ENCODE measurements around the gene PLEKHA5.
"Not testable (repeated sequence)": the region's sequence is repeated elsewhere in the genome, so short reads cannot be mapped to it uniquely, and the experiment has no call there.

The PLEKHA5 gene

DNA sequence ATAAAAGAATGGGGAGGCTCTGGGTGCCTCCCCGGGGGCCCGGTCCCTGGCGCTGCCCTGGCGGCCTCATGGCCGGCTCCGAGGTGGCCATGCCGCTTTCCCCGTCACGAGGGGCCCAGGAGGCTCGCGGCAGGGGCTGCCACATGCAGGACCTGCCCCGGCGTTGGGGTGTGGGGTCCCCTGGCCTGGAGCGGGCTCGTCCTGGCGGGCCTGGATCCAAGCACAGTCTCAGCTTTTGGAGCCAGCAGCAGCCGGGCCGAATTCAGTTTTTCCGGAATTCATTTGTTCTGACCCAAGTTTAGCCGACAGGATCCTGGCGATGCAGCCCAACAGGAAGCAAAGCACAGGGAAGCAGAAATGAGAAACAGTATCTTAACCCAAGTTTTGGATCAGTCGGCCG, 283.3 kb downstream of the PLEKHA5 start:
- H4K20me1 ChIP-seq (ENCODE audit: insufficient read depth, low read length), result no peaks in the 10 kb centered on the region
- no peak for TF ChIP-seq CTCF (IDR thresholded peaks at IDR 0.05; ENCODE audit: low read length)
- TF ChIP-seq EZH2 (IDR thresholded peaks at IDR 0.05; ENCODE audit: borderline replicate concordance, low read length), result no peak
- H3K4me3 ChIP-seq (ENCODE audit: low read depth, low read length, poor library complexity, severe bottlenecking), result no peak overlapping the region
- H3K9me2 ChIP-seq (ENCODE audit: low read depth, low read length), result no peaks in the 10 kb centered on the region
- H2AFZ ChIP-seq (ENCODE audit: low read length), result no peak overlapping the region
- no peak overlapping the region for H3K9ac ChIP-seq (ENCODE audit: low read length)
- no peak overlapping the region for H3K4me2 ChIP-seq (ENCODE audit: low read length)
- H3K79me2 ChIP-seq (ENCODE audit: insufficient read depth, low read length), result no peaks in the 10 kb centered on the region
- H3K4me1 ChIP-seq (ENCODE audit: insufficient read depth, low read length, severe bottlenecking), result no peaks in the 10 kb centered on the region
- H3K9me3 ChIP-seq (ENCODE audit: low read length), result no peaks in the 10 kb centered on the region
- H3K27ac ChIP-seq (ENCODE audit: low read depth, low read length, poor library complexity, severe bottlenecking), result no peak overlapping the region
- H3F3A ChIP-seq (ENCODE audit: insufficient read depth, low read length), result no peaks in the 10 kb centered on the region
- no peaks in the 10 kb centered on the region for H3K36me3 ChIP-seq (ENCODE audit: insufficient read depth, low read length)
- no peaks in the 10 kb centered on the region for H3K27me3 ChIP-seq (ENCODE audit: insufficient read depth, low read length)

GRCh38 chr12:19413582-19413981, 284.0 kb downstream of the PLEKHA5 start:
- not testable (repeated sequence) for H3K36me3 ChIP-seq (ENCODE audit: insufficient read depth, low read length); H3K9me3 ChIP-seq (ENCODE audit: low read length); H3K4me1 ChIP-seq (ENCODE audit: insufficient read depth, low read length, severe bottlenecking); H3K4me2 ChIP-seq (ENCODE audit: low read length); H3K4me3 ChIP-seq (ENCODE audit: low read depth, low read length, poor library complexity, severe bottlenecking); H3K9ac ChIP-seq (ENCODE audit: low read length); H3K79me2 ChIP-seq (ENCODE audit: insufficient read depth, low read length); H3K27ac ChIP-seq (ENCODE audit: low read depth, low read length, poor library complexity, severe bottlenecking); H3K27me3 ChIP-seq (ENCODE audit: insufficient read depth, low read length); H3K9me2 ChIP-seq (ENCODE audit: low read depth, low read length); H3F3A ChIP-seq (ENCODE audit: insufficient read depth, low read length); H2AFZ ChIP-seq (ENCODE audit: low read length); H4K20me1 ChIP-seq (ENCODE audit: insufficient read depth, low read length)

- Histone ChIP-seq H4K20me1 (ENCODE audit: insufficient read depth, low read length) (no peaks in the 10 kb centered on the region), H3K27ac (ENCODE audit: low read depth, low read length, poor library complexity, severe bottlenecking) (no peak overlapping the region), H3K9me2 (ENCODE audit: low read depth, low read length) (no peaks in the 10 kb centered on the region), H3K4me1 (ENCODE audit: insufficient read depth, low read length, severe bottlenecking) (no peaks in the 10 kb centered on the region), H3K79me2 (ENCODE audit: insufficient read depth, low read length) (no peaks in the 10 kb centered on the region), H3K9ac (ENCODE audit: low read length) (no peak overlapping the region), H3F3A (ENCODE audit: insufficient read depth, low read length) (no peaks in the 10 kb centered on the region), H2AFZ (ENCODE audit: low read length) (no peak overlapping the region), H3K27me3 (ENCODE audit: insufficient read depth, low read length) (no peaks in the 10 kb centered on the region), H3K9me3 (ENCODE audit: low read length) (no peaks in the 10 kb centered on the region), H3K36me3 (ENCODE audit: insufficient read depth, low read length) (no peaks in the 10 kb centered on the region), H3K4me2 (ENCODE audit: low read length) (no peak overlapping the region), H3K4me3 (ENCODE audit: low read depth, low read length, poor library complexity, severe bottlenecking) (no peak overlapping the region)
- TF ChIP-seq EZH2 (IDR thresholded peaks at IDR 0.05; ENCODE audit: borderline replicate concordance, low read length), result no peak
- no peak for TF ChIP-seq CTCF (IDR thresholded peaks at IDR 0.05; ENCODE audit: low read length)
Measured at GRCh38 chr12:19415563-19415962, 286.0 kb downstream of the PLEKHA5 start.

GRCh38 chr12:19419086-19419485, 289.6 kb downstream of the PLEKHA5 start:
- Histone ChIP-seq H3K36me3 (ENCODE audit: insufficient read depth, low read length) (no peaks in the 10 kb centered on the region), H3K79me2 (ENCODE audit: insufficient read depth, low read length) (no peaks in the 10 kb centered on the region), H3K9me3 (ENCODE audit: low read length) (no peaks in the 10 kb centered on the region), H3K9me2 (ENCODE audit: low read depth, low read length) (no peaks in the 10 kb centered on the region), H2AFZ (ENCODE audit: low read length) (no peak overlapping the region), H3K4me1 (ENCODE audit: insufficient read depth, low read length, severe bottlenecking) (no peaks in the 10 kb centered on the region), H3K27me3 (ENCODE audit: insufficient read depth, low read length) (no peaks in the 10 kb centered on the region), H3K9ac (ENCODE audit: low read length) (no peak overlapping the region), H4K20me1 (ENCODE audit: insufficient read depth, low read length) (no peaks in the 10 kb centered on the region), H3K4me3 (ENCODE audit: low read depth, low read length, poor library complexity, severe bottlenecking) (no peak overlapping the region), H3K27ac (ENCODE audit: low read depth, low read length, poor library complexity, severe bottlenecking) (no peak overlapping the region), H3K4me2 (ENCODE audit: low read length) (no peak overlapping the region), H3F3A (ENCODE audit: insufficient read depth, low read length) (no peaks in the 10 kb centered on the region)
- TF ChIP-seq EZH2 (IDR thresholded peaks at IDR 0.05; ENCODE audit: borderline replicate concordance, low read length), result no peak
- no peak for TF ChIP-seq CTCF (IDR thresholded peaks at IDR 0.05; ENCODE audit: low read length)

All from OCI-LY1 (cell line).